Spleen (tissue), 11 donors: ENCODE measurements around the gene NTSR2. TPM values are rescaled to one million over a fixed set of nuclear protein-coding genes. Genes with fewer than 3 reads are reported as not detected.

Experiments used
- DNase-seq: peaks from one replicate; pipeline ENCODE4 v3.0.0-alpha.2; 2020
- H3K27ac ChIP-seq, 8 donors: fragments of 200-600 bp; sonication (generic) in 7 of 8; 1 replicate in 4 of 8; 2 replicates in 4 of 8; pipeline versions ENCODE4 v1.5.0 to v1.8.0; 2016 to 2021; ENCODE audit warnings: inconsistent platforms in 4 of 8, mild to moderate bottlenecking in 4 of 8, moderate library complexity in 1 of 8
- H3K27me3 ChIP-seq, 7 donors: fragments of 200-600 bp; sonication (generic) in 6 of 7; replicated peaks in 1 of 7; 1 replicate in 4 of 7; 2 replicates in 3 of 7; pipeline versions ENCODE4 v1.5.0 to v1.8.0; 2016 to 2021; ENCODE audit warnings: inconsistent platforms in 3 of 7, mild to moderate bottlenecking in 1 of 7
- H3K36me3 ChIP-seq, 6 donors: fragments of 200-600 bp; sonication (generic) in 5 of 6; 1 replicate in 4 of 6; 2 replicates in 2 of 6; pipeline versions ENCODE4 v1.5.0 to v1.8.0; 2016 to 2021; ENCODE audit warnings: inconsistent platforms in 2 of 6
- H3K4me1 ChIP-seq, 6 donors: fragments of 200-600 bp; sonication (generic) in 5 of 6; 1 replicate in 3 of 6; 2 replicates in 3 of 6; pipeline versions ENCODE4 v1.5.0 to v1.8.0; 2016 to 2021; ENCODE audit warnings: inconsistent platforms in 3 of 6
- H3K4me3 ChIP-seq, 8 donors: fragments of 200-600 bp; sonication (generic) in 7 of 8; 1 replicate in 4 of 8; 2 replicates in 4 of 8; pipeline versions ENCODE4 v1.5.0 to v1.8.0; 2016 to 2021; ENCODE audit warnings: inconsistent platforms in 4 of 8, mild to moderate bottlenecking in 4 of 8, moderate library complexity in 2 of 8
- H3K9me3 ChIP-seq, 8 donors: fragments of 200-600 bp; sonication (generic) in 7 of 8; 1 replicate in 4 of 8; 2 replicates in 4 of 8; pipeline versions ENCODE4 v1.5.0 to v1.8.0; 2016 to 2021; ENCODE audit warnings: inconsistent platforms in 4 of 8
- CTCF ChIP-seq, 11 experiments: fragments of 200-600 bp in 7 of 11; fragments of 450-650 bp in 4 of 11; sonication (generic) in 4 of 11; IDR thresholded peaks in 8 of 11; conservative IDR thresholded peaks in 3 of 11; 1 replicate in 7 of 11; 2 replicates in 4 of 11; pipeline versions ENCODE4 v1.4.0 to v1.8.0; 2016 to 2021; ENCODE audit warnings: antibody characterized with exemption in 11 of 11, inconsistent platforms in 4 of 11, mild to moderate bottlenecking in 1 of 11
- POLR2A ChIP-seq, 3 donors: fragments of 450-650 bp; IDR thresholded peaks; one replicate each; pipeline ENCODE4 v1.5.1; 2017; ENCODE audit warnings: antibody characterized with exemption in 3 of 3, mild to moderate bottlenecking in 1 of 3
- POLR2AphosphoS5 ChIP-seq, 3 donors: sonication (generic); formaldehyde crosslinking; IDR thresholded peaks; one replicate each; pipeline ENCODE4 v1.5.1; 2017; ENCODE audit warnings: antibody characterized with exemption in 3 of 3
- WGBS, 5 donors: extraction: QIAGEN DNeasy Blood & Tissue Kit in 3 of 5; methylation state at CpG; one replicate each; pipeline versions ENCODE4 v1.1.5 to v1.1.7; 2013 to 2018; 5-methylcytosine and 5-hydroxymethylcytosine counted together
- intact Hi-C: fragments of 100-400 bp; cut with DNase I; formaldehyde crosslinking; loops from one replicate; pipeline ENCODE4 v1.15.0; 2023; ENCODE audit warnings: low total_unique reads
- polyA plus RNA-seq, 3 donors: library from polyadenylated mRNA; stranded (reverse); fragments of 200-250 nt; gene quantifications; one replicate each; pipeline ENCODE4 v1.2.1, GENCODE V29; 2013
- total RNA-seq, 7 donors: library from RNA; depleted of rRNA in 3 of 7; stranded (reverse); fragments of >200 nt in 3 of 7; fragmentation: NEBNext Ultra II Directional in 4 of 7; extraction: Animal tissue kit (Norgen Biotek cat#: 25700) in 4 of 7; gene quantifications; one replicate each; pipeline versions ENCODE4 v1.1.0 to v1.2.1, GENCODE V29; 2016 to 2021
- donor health status: healthy with polysubstance abuse.
- donor health status: DM: no; HTN: no; CAD: no; lungs with moderate emphysema.
- donor health status: DM: no; HTN: no; CAD: no.
- donor health status: Bipolar disorder and iron deficiency.
- donor health status: healthy.
- donor health status: DM: no; HTN: no; CAD: no.
- donor health status: DM: yes; HTN: yes; CAD: no.

Gene NTSR2
- total and polyA plus RNA-seq, 10 donors: not detected

- no peak for TF ChIP-seq CTCF (IDR thresholded peaks at IDR 0.05 in 8 of 11, conservative IDR thresholded peaks at IDR 0.05 in 3 of 11)
- no peak for TF ChIP-seq POLR2A (IDR thresholded peaks at IDR 0.05)
- no peak for TF ChIP-seq POLR2AphosphoS5 (IDR thresholded peaks at IDR 0.05)
- Histone ChIP-seq H3K9me3 (no peaks in the 10 kb centered on the region), H3K4me1 (no peaks in the 10 kb centered on the region), H3K27me3 (no peaks in the 10 kb centered on the region), H3K27ac (no peak overlapping the region), H3K4me3 (no peak overlapping the region), H3K36me3 (no peaks in the 10 kb centered on the region)
- 59 to 86% (median 68%) methylated on average over 2 of the region's 2 CpGs for WGBS, 5 donors
- intact Hi-C loops: no loop called here
- no peak for DNase-seq
Observed at GRCh38 chr2:11621410-11621809, 48.6 kb downstream of the NTSR2 start.

DNA sequence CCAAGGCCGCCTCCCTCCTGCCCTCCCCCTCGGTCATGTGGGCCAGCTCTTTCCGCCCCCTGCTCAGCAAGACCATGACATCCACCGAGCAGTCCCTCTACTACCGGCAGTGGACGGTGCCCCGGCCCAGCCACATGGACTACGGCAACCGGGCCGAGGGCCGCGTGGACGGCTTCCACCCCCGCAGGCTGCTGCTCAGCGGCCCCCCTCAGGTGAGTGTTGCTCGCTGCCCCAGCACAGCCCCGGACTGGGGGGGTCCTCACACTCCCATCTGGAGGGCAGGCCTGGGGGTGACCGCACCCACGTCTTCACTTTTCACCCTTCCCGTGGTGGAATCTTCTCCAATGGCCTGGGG, 51.3 kb downstream of the NTSR2 start:
- no peaks in the 10 kb centered on the region for H3K36me3 ChIP-seq
- H3K27me3 ChIP-seq: no peaks in the 10 kb centered on the region
- WGBS, 5 donors: 89 to 94% (median 92%) methylated on average over 17 to 20 of the region's 20 CpGs
- TF ChIP-seq CTCF (IDR thresholded peaks at IDR 0.05 in 8 of 11, conservative IDR thresholded peaks at IDR 0.05 in 3 of 11): no peak
- no peak for TF ChIP-seq POLR2A (IDR thresholded peaks at IDR 0.05)
- no peak for TF ChIP-seq POLR2AphosphoS5 (IDR thresholded peaks at IDR 0.05)
- H3K4me3 ChIP-seq: no peak overlapping the region
- H3K4me1 ChIP-seq: no peaks in the 10 kb centered on the region
- H3K27ac ChIP-seq: no peak overlapping the region
- intact Hi-C loops: no loop called here
- DNase-seq: no peak
- H3K9me3 ChIP-seq: no peaks in the 10 kb centered on the region

- Histone ChIP-seq H3K27ac (no peak overlapping the region), H3K27me3 (no peaks in the 10 kb centered on the region), H3K4me1 (no peaks in the 10 kb centered on the region), H3K4me3 (no peak overlapping the region), H3K9me3 (no peaks in the 10 kb centered on the region), H3K36me3 (no peaks in the 10 kb centered on the region)
- no peak for DNase-seq
- intact Hi-C loops: no loop called here
- 92 to 94% (median 94%) methylated on average over 23 to 33 of the region's 33 CpGs for WGBS, 5 donors
- TF ChIP-seq CTCF (IDR thresholded peaks at IDR 0.05 in 8 of 11, conservative IDR thresholded peaks at IDR 0.05 in 3 of 11): no peak
- TF ChIP-seq POLR2AphosphoS5 (IDR thresholded peaks at IDR 0.05): no peak
- no peak for TF ChIP-seq POLR2A (IDR thresholded peaks at IDR 0.05)
Observed at GRCh38 chr2:11617984-11618707, 51.8 kb downstream of the NTSR2 start.

DNA sequence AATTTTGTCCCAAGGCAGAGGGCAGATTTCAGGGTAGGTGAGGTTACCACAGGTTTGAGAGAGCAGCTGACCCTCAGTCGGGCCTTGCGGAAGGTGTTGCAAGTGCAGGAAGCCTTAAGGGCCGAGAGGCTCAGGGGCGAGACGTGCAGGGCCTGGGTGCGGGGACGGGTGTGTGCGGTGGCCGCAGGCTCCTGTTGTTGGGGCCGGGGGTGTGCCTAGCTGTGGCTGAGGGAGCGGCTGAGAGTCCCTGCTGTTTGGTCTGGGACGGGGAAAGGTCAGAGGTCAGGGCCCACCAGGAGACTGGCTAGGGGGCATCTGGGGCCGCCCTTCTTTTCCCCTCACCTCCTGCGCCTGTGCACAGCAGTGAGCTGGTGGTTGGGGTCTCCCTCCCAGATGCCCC, 52.5 kb downstream of the NTSR2 start:
- Histone ChIP-seq H3K4me1 (no peaks in the 10 kb centered on the region), H3K4me3 (no peak overlapping the region), H3K9me3 (no peaks in the 10 kb centered on the region), H3K36me3 (no peaks in the 10 kb centered on the region), H3K27ac (no peak overlapping the region), H3K27me3 (no peaks in the 10 kb centered on the region)
- intact Hi-C loops: no loop called here
- WGBS, 5 donors: 89 to 94% (median 92%) methylated on average over 10 to 14 of the region's 14 CpGs
- TF ChIP-seq POLR2A (IDR thresholded peaks at IDR 0.05) (no peak), CTCF (IDR thresholded peaks at IDR 0.05 in 8 of 11, conservative IDR thresholded peaks at IDR 0.05 in 3 of 11) (no peak), POLR2AphosphoS5 (IDR thresholded peaks at IDR 0.05) (no peak)
- no peak for DNase-seq
